BLaER1 treated with 17β-estradiol and CSF1 and Interleukin-3, amounts not matched to agents 10 nM and 100 nM (cell line): ENCODE results near the gene VSTM2A.
"Not testable (repeated sequence)": the region's sequence is repeated elsewhere in the genome, so short reads cannot be mapped to it uniquely, and the experiment has no call there.

ENCODE experiments used
- H3K27ac ChIP-seq, 11 experiments: shearing (Covaris generic); formaldehyde crosslinking; 2 replicates each; pipeline ENCODE4 v1.8.1; 2022
- H3K27me3 ChIP-seq, 11 experiments: shearing (Covaris generic); formaldehyde crosslinking; 2 replicates each; pipeline ENCODE4 v1.8.1; 2022
- H3K36me3 ChIP-seq, 11 experiments: shearing (Covaris generic); formaldehyde crosslinking; 2 replicates each; pipeline ENCODE4 v1.8.1; 2022
- H3K4me1 ChIP-seq, 10 experiments: shearing (Covaris generic); formaldehyde crosslinking; 2 replicates each; pipeline ENCODE4 v1.8.1; 2022
- H3K4me2 ChIP-seq, 11 experiments: shearing (Covaris generic); formaldehyde crosslinking; 2 replicates each; pipeline ENCODE4 v1.8.1; 2022
- H3K4me3 ChIP-seq, 10 experiments: shearing (Covaris generic); formaldehyde crosslinking; 2 replicates each; pipeline ENCODE4 v1.8.1; 2022
- H3K9ac ChIP-seq, 11 experiments: shearing (Covaris generic); formaldehyde crosslinking; 2 replicates each; pipeline ENCODE4 v1.8.1; 2022
- H3K9me3 ChIP-seq, 11 experiments: shearing (Covaris generic); formaldehyde crosslinking; replicated peaks in 1 of 11; 2 replicates each; pipeline ENCODE4 v1.8.1; 2022
- H4K20me1 ChIP-seq, 11 experiments: shearing (Covaris generic); formaldehyde crosslinking; 2 replicates each; pipeline ENCODE4 v1.8.1; 2022
- Cebpa-rat ChIP-seq, 11 experiments: shearing (Covaris generic); IDR thresholded peaks; 2 replicates each; pipeline ENCODE4 v1.8.1; 2022

Gene VSTM2A, protein sequence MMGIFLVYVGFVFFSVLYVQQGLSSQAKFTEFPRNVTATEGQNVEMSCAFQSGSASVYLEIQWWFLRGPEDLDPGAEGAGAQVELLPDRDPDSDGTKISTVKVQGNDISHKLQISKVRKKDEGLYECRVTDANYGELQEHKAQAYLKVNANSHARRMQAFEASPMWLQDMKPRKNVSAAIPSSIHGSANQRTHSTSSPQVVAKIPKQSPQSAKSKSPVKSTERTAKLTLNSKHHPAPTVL

DNA sequence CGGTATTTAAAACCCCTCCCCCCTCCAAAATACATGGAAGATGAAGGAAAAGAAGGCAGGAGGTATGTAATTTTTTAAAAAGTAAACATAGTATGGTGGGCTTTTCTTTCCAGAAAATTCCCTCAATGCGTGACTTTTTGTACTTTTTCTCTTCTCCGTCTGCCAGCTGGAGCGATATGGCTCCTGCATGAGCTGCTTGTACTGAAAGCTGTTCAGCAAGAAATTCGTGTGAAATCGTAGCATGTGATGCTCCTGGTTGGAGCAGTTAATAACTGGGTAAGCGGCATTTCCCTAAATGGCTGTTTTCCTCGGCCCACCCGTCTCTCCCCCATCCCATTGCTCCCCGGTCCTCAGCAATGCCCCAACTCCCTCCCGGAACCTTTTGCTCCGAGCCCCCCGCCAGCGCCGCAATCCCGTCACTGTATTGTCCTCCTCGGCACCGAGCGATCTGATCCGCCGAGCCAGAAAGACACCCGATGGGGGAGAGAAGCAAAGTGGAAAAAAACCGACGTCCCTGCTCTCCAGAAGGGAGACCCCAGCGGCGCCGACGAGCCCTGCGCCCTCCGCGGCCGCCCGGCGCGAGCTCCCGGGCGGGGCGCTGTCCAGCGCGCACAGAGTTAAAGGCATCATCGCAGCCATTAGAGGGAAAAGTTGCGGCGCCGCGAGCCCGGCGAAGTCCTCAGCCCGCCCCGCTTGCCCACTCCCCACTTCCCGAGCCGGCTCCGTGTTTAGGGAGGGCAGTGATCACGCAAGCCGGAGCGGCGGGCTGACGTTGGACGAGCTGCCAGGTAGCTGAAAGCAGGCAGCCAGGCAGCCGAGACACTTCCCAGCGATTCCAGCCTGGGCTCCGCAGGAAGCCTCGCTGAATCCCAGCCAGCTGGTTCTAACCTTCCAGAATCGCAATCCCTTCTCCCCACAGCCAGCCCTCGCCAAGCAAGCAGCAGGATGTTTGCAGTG is at the start of gene VSTM2A:
TSS of gene VSTM2A (plus strand) at position 707 of the 957 bp plus-strand sequence. CDS start 356 bp downstream, outside the sequence.
- Histone ChIP-seq H3K27me3 (peaks cover 0 to 4% (median 0%) of the 10 kb centered on the region in 11 experiments; a peak in 1 of 22 replicates), H3K4me1 (no peaks in the 10 kb centered on the region), H3K36me3 (no peaks in the 10 kb centered on the region), H3K27ac (no peak within 1 kb of the TSS), H3K4me3 (no peak within 1 kb of the TSS), H3K9ac (no peak within 1 kb of the TSS), H3K9me3 (peaks cover 6 to 22% (median 13%) of the 10 kb centered on the region in 11 experiments; a peak in 17 of 22 replicates), H4K20me1 (no peaks in the 10 kb centered on the region), H3K4me2 (no peak within 1 kb of the TSS)
- TF ChIP-seq Cebpa-rat (IDR thresholded peaks at IDR 0.05), result no peak

DNA sequence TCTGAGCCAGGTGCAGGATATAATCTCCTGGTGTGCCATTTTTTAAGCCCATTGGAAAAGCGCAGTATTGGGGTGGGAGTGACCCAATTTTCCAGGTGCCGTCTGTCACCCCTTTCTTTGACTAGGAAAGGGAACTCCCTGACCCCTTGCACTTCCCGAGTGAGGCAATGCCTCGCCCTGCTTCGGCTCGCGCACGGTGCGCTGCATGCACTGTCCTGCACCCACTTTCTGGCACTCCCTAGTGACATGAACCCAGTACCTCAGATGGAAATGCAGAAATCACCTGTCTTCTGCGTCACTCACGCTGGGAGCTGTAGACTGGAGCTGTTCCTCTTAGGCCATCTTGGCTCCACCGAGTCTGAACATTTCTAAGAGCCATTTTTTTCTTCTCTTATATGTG is 37.6 kb upstream of the VSTM2A start:
- not testable (repeated sequence) for H3K9me3 ChIP-seq, H3K9ac ChIP-seq

DNA sequence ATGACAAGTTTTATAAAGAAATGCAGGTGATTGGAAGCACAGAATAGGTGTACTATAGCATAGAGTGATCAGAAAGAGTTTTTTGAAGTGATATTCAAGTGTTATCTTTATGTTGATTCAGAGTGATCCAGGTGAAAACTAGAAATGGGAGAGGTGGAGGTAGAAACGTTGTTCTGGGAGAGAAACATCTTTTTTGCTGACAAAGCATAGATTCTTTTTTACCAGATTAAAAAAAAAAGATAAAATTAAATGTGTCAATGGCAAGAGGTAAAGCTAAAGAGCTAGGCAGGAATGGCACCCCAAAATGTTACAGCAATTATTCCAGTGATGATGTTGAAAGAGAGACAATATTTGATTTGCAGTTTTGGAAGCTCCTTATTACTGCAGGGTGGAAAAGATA is 12.6 kb upstream of the VSTM2A start:
- H3K4me3 ChIP-seq, result no peak overlapping the region
- H3K9me3 ChIP-seq, result no peaks in the 10 kb centered on the region
- H3K27me3 ChIP-seq, result no peaks in the 10 kb centered on the region
- no peak overlapping the region for H3K4me2 ChIP-seq
- H3K4me1 ChIP-seq, result no peaks in the 10 kb centered on the region
- TF ChIP-seq Cebpa-rat (IDR thresholded peaks at IDR 0.05), result no peak
- no peaks in the 10 kb centered on the region for H3K36me3 ChIP-seq
- no peaks in the 10 kb centered on the region for H4K20me1 ChIP-seq
- no peak overlapping the region for H3K9ac ChIP-seq
- no peak overlapping the region for H3K27ac ChIP-seq

More for the DNA sequence above, 37.6 kb upstream of the VSTM2A start:
- H3K27ac ChIP-seq, H3K27me3 ChIP-seq, H4K20me1 ChIP-seq, H3K4me3 ChIP-seq, H3K36me3 ChIP-seq, H3K4me1 ChIP-seq, H3K4me2 ChIP-seq: not testable (repeated sequence)

DNA sequence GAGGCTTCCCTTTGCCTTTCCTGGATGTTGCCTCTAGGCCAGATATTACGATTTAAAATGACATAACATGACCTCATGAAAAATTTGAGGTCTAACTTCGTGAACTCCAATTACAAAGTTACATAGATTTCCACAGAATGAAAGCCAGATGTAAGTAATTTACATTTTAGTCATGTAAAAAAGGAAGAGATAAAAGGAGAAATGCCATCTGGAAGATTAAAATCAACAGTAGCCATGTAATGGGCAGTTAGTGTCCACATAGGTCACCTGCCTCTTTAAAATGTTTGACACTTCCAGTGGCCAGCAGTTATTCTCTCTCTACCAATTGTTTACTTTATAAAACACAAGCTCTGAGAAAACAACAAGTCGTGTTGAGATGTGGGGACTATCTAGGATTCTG is 4.1 kb upstream of the VSTM2A start:
- no peak for TF ChIP-seq Cebpa-rat (IDR thresholded peaks at IDR 0.05)

DNA sequence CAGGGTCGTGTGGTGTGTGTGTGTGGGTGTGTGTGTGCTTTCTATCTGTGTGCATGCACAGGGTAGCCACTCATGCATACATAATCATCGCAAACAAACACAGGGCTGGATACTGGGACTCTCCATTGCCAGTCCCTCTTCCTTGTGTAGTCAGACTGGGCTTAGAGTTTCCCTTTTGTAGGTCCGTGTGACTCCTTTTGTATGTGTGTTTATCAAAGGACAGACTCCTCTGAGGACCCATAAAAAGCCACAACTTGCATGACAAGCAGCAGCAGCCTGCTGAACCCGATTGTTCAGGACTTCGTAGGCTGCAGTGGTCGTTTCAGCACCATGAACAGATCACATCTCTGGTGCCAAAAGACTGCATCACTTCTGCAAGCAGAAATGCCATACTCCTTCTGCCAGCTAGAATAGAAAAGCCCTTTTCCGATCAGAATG is 895 bp downstream of the VSTM2A start:
- H3K9ac ChIP-seq, result no peak overlapping the region
- no peaks in the 10 kb centered on the region for H4K20me1 ChIP-seq
- H3K9me3 ChIP-seq, result peaks cover 6 to 22% (median 13%) of the 10 kb centered on the region in 11 experiments; a peak in 17 of 22 replicates
- no peak overlapping the region for H3K4me2 ChIP-seq
- peaks cover 0 to 4% (median 0%) of the 10 kb centered on the region in 11 experiments; a peak in 1 of 22 replicates for H3K27me3 ChIP-seq
- H3K4me3 ChIP-seq, result no peak overlapping the region
- no peaks in the 10 kb centered on the region for H3K36me3 ChIP-seq
- H3K27ac ChIP-seq, result no peak overlapping the region
- no peak for TF ChIP-seq Cebpa-rat (IDR thresholded peaks at IDR 0.05)
- no peaks in the 10 kb centered on the region for H3K4me1 ChIP-seq

More for the DNA sequence above, 4.1 kb upstream of the VSTM2A start:
- no peak overlapping the region for H3K4me2 ChIP-seq
- H3K36me3 ChIP-seq, result no peaks in the 10 kb centered on the region
- no peak overlapping the region for H3K27ac ChIP-seq
- H3K27me3 ChIP-seq, result no peaks in the 10 kb centered on the region
- H3K9me3 ChIP-seq, result peaks cover 0 to 7% (median 0%) of the 10 kb centered on the region in 11 experiments; a peak in 1 of 22 replicates
- H4K20me1 ChIP-seq, result no peaks in the 10 kb centered on the region
- no peak overlapping the region for H3K4me3 ChIP-seq
- no peaks in the 10 kb centered on the region for H3K4me1 ChIP-seq
- H3K9ac ChIP-seq, result no peak overlapping the region

DNA sequence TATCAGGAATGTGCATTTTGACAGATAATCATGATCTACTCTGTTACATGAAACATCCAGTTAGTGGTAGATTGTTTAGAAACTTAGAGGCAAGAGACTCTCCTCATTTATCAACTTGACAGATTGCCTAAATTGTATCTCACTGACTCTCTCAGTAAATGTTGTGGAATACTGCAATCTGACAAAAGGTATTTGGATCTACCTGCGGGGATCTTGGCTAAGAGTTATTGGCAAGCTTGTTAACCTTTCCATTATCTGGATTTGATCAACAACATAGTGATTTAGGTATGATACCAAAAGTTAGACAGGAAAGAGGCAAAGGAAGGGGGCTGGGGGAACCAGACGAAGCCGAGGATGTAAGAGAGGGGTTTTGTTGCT is 2.0 kb downstream of the VSTM2A start:
- H3K9ac ChIP-seq, result no peak overlapping the region
- H3K4me2 ChIP-seq, result no peak overlapping the region
- peaks cover 6 to 22% (median 13%) of the 10 kb centered on the region in 11 experiments; a peak in 17 of 22 replicates for H3K9me3 ChIP-seq
- no peak overlapping the region for H3K27ac ChIP-seq
- no peaks in the 10 kb centered on the region for H3K4me1 ChIP-seq
- H4K20me1 ChIP-seq, result no peaks in the 10 kb centered on the region
- H3K27me3 ChIP-seq, result peaks cover 0 to 4% (median 0%) of the 10 kb centered on the region in 11 experiments; a peak in 1 of 22 replicates
- no peaks in the 10 kb centered on the region for H3K36me3 ChIP-seq
- no peak overlapping the region for H3K4me3 ChIP-seq
- no peak for TF ChIP-seq Cebpa-rat (IDR thresholded peaks at IDR 0.05)

DNA sequence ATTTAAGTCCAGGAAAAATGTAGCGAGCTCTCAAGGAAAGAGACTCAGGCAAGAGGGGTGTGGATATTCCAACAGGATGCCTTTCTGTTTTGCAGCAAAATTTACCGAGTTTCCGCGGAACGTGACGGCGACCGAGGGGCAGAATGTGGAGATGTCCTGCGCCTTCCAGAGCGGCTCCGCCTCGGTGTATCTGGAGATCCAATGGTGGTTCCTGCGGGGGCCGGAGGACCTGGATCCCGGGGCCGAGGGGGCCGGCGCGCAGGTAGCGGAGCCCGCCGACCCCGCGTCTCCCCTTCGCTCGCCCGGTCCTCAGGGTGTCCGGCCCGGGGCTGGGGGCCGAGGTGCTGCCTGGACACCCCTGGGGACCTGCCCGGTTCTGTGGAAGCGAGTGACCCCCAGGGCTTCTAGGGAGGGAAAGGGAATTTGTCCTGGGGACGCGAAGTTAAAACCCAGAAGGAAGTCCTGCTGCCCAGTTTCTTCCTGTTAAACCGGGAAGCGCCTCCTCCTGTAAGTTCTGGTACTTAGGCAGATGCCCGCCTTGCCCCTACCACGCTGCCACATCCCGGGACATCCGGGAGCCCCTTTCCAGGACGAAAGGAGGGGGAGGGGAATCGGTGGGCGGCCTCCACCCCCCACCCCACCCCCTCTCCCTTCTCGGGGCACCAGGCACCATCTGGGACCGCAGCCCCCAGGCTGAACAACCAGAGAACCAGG is 2.5 kb downstream of the VSTM2A start:
- H3K4me2 ChIP-seq, result no peak overlapping the region
- H3K4me1 ChIP-seq, result no peaks in the 10 kb centered on the region
- TF ChIP-seq Cebpa-rat (IDR thresholded peaks at IDR 0.05), result no peak
- H3K36me3 ChIP-seq, result no peaks in the 10 kb centered on the region
- no peaks in the 10 kb centered on the region for H4K20me1 ChIP-seq
- peaks cover 6 to 22% (median 13%) of the 10 kb centered on the region in 11 experiments; a peak in 17 of 22 replicates for H3K9me3 ChIP-seq
- no peak overlapping the region for H3K9ac ChIP-seq
- H3K27ac ChIP-seq, result no peak overlapping the region
- H3K4me3 ChIP-seq, result no peak overlapping the region
- peaks cover 0 to 4% (median 0%) of the 10 kb centered on the region in 11 experiments; a peak in 1 of 22 replicates for H3K27me3 ChIP-seq

DNA sequence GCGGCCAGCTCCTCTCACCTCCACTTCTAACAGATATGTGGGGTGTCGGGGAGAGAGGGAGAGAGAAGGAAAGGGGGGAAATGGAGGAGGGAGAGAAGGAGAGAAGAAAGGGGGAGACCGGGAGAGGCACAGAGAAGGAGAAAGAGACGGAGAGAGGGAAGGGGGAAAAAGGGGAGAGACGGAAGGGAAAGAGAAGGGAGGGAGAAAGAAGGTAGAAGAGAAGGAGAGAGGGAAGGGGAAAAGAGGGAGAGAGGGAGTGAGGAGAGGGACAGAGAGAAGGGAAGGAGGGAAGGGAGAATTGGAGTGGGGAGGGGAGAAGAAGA is 3.0 kb downstream of the VSTM2A start:
- Histone ChIP-seq H3K27ac (no peak overlapping the region), H3K9ac (no peak overlapping the region), H4K20me1 (no peaks in the 10 kb centered on the region), H3K4me1 (no peaks in the 10 kb centered on the region), H3K36me3 (no peaks in the 10 kb centered on the region), H3K4me2 (no peak overlapping the region), H3K27me3 (peaks cover 0 to 4% (median 0%) of the 10 kb centered on the region in 11 experiments; a peak in 1 of 22 replicates), H3K4me3 (no peak overlapping the region), H3K9me3 (peaks cover 6 to 22% (median 13%) of the 10 kb centered on the region in 11 experiments; a peak in 17 of 22 replicates)
- no peak for TF ChIP-seq Cebpa-rat (IDR thresholded peaks at IDR 0.05)
